PC-9 (cell line): ENCODE measurements around the gene LYZL6.

Experiments used
- EZH2 ChIP-seq: fragments of 200-600 bp; sonication (generic); IDR thresholded peaks from 2 replicates; pipeline ENCODE4 v1.8.0; 2017; ENCODE audit warnings: antibody characterized with exemption, low read depth
- TF ChIP-seq, protein P1 (sequence below): fragments of 200-600 bp; sonication (generic); conservative IDR thresholded peaks from 2 replicates; pipeline ENCODE4 v1.6.1; 2017; ENCODE audit warnings: mixed run types, antibody characterized with exemption, mild to moderate bottlenecking, moderate library complexity

DNA sequence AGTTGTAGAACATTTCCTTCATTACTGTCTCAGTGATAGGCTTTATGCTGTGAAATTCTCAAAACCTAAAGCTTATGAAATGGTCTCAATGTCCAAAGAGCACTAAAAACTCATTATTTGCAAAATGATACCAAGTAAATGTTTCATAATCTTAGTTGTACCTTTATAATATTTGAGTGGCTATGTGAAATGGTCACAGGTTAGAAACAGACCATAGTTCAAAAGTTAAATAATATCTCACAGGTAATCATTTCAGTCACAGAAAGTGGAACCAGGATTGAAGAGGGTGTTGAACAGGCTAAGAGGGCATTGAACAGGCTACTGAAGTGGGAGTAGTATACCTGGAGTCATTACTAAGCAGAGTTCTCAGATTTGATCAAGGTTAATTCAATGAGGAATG lies 15.8 kb downstream of the LYZL6 start:
- TF ChIP-seq, protein P1, sequence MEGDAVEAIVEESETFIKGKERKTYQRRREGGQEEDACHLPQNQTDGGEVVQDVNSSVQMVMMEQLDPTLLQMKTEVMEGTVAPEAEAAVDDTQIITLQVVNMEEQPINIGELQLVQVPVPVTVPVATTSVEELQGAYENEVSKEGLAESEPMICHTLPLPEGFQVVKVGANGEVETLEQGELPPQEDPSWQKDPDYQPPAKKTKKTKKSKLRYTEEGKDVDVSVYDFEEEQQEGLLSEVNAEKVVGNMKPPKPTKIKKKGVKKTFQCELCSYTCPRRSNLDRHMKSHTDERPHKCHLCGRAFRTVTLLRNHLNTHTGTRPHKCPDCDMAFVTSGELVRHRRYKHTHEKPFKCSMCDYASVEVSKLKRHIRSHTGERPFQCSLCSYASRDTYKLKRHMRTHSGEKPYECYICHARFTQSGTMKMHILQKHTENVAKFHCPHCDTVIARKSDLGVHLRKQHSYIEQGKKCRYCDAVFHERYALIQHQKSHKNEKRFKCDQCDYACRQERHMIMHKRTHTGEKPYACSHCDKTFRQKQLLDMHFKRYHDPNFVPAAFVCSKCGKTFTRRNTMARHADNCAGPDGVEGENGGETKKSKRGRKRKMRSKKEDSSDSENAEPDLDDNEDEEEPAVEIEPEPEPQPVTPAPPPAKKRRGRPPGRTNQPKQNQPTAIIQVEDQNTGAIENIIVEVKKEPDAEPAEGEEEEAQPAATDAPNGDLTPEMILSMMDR: no peak
- TF ChIP-seq EZH2: no peak
